ENCODE measurements around the gene MAF. TPM values are rescaled to one million over a fixed set of nuclear protein-coding genes. Genes with fewer than 3 reads are reported as not detected.

Gene MAF
- total RNA-seq, 5 donors from 2014 or later (not counting 1 experiment from before 2014, with no cell fraction given), result 31.0 to 80.6 (median 51.3) TPM

DNA sequence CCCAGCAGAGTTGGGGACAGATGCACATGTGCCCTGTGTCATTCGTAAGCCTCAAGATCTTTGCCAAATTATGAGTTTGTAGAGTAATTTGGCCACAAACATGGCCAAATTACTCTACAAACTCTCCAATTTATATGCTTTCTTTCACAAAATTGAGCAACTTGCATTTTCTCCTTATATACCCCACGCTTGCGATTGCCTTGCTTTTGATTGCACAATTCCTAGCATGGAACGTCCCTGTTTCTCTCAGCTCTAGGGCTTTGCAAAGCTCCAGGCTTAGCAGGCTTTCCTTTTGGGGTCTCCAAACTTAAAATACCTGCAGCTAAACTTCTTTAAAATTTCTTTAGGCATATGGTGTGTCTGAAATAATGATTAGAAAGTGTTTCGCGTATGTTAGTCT, 28.5 kb upstream of the MAF start:
- CTCF ChIA-PET, result interaction anchor here (0.6 to 0.7 kb wide), 2 partner anchors 11 to 1343 kb away, joined by 3 read pairs; no protein-coding TSS in a partner anchor

DNA sequence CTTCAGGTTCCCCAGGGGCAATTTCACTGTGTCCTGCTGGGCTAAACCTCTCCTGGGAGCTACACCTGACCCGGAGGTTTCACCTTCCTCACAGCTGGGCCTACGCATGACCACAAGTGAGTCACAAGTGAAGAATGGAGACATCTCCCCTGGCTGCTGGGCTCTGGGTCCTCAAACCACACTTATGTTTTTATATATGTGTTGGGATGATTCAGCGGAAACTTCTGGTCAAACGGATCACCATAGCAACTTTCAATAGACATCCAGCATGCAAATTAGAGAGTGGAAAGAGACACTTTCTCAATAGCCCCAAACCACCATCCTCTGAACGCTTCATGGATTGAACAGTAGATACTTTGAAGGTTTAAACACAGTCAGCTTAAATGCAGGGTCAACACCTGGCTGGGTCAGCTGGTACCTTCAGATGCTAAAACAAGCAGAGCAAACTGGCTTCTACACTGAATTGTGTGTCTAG, 28.0 kb upstream of the MAF start:
- Histone ChIP-seq H3K4me3 (ENCODE audit: control insufficient read depth in 1 of 2, extremely low read depth in 1 of 2, low read length in 1 of 2) (no peak overlapping the region), H3K27ac (ENCODE audit: low read length) (no peak overlapping the region), H3K4me1 (ENCODE audit: control insufficient read depth in 1 of 2, extremely low read depth in 1 of 2, insufficient read depth in 2 of 2, low read length in 2 of 2) (peaks cover 0 to 18% of the 10 kb centered on the region in 2 experiments), H3K9me3 (no peaks in the 10 kb centered on the region), H3K36me3 (ENCODE audit: control insufficient read depth in 2 of 2, extremely low read depth in 1 of 2, insufficient read depth in 1 of 2, low read length in 1 of 2) (no peaks in the 10 kb centered on the region), H3K27me3 (replicated peaks in 1 of 2; ENCODE audit: control insufficient read depth in 2 of 2, extremely low read depth in 1 of 2, insufficient read depth in 2 of 2, low read length in 1 of 2) (no peaks in the 10 kb centered on the region)
- Mint-ChIP-seq H3K4me3 (no peak overlapping the region), H3K9me3 (no peaks in the 10 kb centered on the region), H3K36me3 (no peaks in the 10 kb centered on the region), H3K27ac (peak overlapping the region; percentile 54 to 58), H3K27me3 (peaks cover 0 to 5% of the 10 kb centered on the region in 2 donors), H3K4me1 (peaks cover 5 to 20% (median 11%) of the 10 kb centered on the region in 3 donors)
- ChIA-PET CTCF (interaction anchor here in 1 of 2 donors (0.7 kb wide), 1 partner anchor 1343 kb away, joined by 3 read pairs; no protein-coding TSS in a partner anchor), POLR2A (interaction anchor here in 1 of 2 donors (0.5 to 0.7 kb wide), 2 partner anchors 306 to 734 kb away, joined by 3 read pairs; no protein-coding TSS in a partner anchor)
- DNase-seq, result peak in 1 of 35 experiments; percentile 22
- ATAC-seq (replicated peaks in 1 of 4), result peak; percentile 36 to 80 (median 51)
- WGBS (ENCODE audit: insufficient coverage), result no CpG with 5 or more reads among the region's 5 CpGs

More for the DNA sequence above, 28.5 kb upstream of the MAF start:
- WGBS (ENCODE audit: insufficient coverage), result 94% methylated on average over 2 of the region's 6 CpGs
- H3K27ac ChIP-seq (ENCODE audit: low read length), result no peak overlapping the region
- Mint-ChIP-seq H3K27me3 (peaks cover 0 to 5% of the 10 kb centered on the region in 2 donors), H3K4me3 (no peak overlapping the region), H3K27ac (peak overlapping the region in 1 of 2 donors; percentile 58), H3K36me3 (no peaks in the 10 kb centered on the region), H3K9me3 (no peaks in the 10 kb centered on the region), H3K4me1 (peaks cover 5 to 20% (median 11%) of the 10 kb centered on the region in 3 donors)
- H3K36me3 ChIP-seq (ENCODE audit: control insufficient read depth in 2 of 2, extremely low read depth in 1 of 2, insufficient read depth in 1 of 2, low read length in 1 of 2), result no peaks in the 10 kb centered on the region
- H3K9me3 ChIP-seq, result no peaks in the 10 kb centered on the region
- DNase-seq, result no peak
- peaks cover 0 to 18% of the 10 kb centered on the region in 2 experiments for H3K4me1 ChIP-seq (ENCODE audit: control insufficient read depth in 1 of 2, extremely low read depth in 1 of 2, insufficient read depth in 2 of 2, low read length in 2 of 2)
- no peak for ATAC-seq (replicated peaks in 1 of 4)
- H3K4me3 ChIP-seq (ENCODE audit: control insufficient read depth in 1 of 2, extremely low read depth in 1 of 2, low read length in 1 of 2), result no peak overlapping the region
- H3K27me3 ChIP-seq (replicated peaks in 1 of 2; ENCODE audit: control insufficient read depth in 2 of 2, extremely low read depth in 1 of 2, insufficient read depth in 2 of 2, low read length in 1 of 2), result no peaks in the 10 kb centered on the region
- POLR2A ChIA-PET, result interaction anchor here in 1 of 2 donors (0.7 kb wide), 1 partner anchor 734 kb away, joined by 3 read pairs; no protein-coding TSS in a partner anchor

DNA sequence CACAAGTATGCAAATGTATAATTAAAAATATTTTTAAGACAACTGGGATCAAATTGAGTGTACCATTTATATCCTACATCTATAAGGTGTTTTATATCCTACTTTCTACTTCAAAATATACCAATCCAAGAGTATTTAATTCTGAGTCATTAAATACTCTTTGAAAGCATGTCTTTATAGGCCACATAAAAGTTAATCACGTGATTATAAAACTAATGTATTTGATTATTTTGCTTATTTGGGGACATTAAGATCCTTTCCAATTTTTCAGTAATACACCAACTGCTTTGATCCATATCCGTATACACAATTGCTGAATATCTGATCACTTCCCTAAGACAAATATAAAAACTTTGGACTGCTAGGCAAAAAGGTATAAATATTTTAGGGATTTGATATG, 26.6 kb upstream of the MAF start:
- Histone ChIP-seq H3K27me3 (replicated peaks in 1 of 2; ENCODE audit: control insufficient read depth in 2 of 2, extremely low read depth in 1 of 2, insufficient read depth in 2 of 2, low read length in 1 of 2) (no peaks in the 10 kb centered on the region), H3K36me3 (ENCODE audit: control insufficient read depth in 2 of 2, extremely low read depth in 1 of 2, insufficient read depth in 1 of 2, low read length in 1 of 2) (no peaks in the 10 kb centered on the region), H3K4me1 (ENCODE audit: control insufficient read depth in 1 of 2, extremely low read depth in 1 of 2, insufficient read depth in 2 of 2, low read length in 2 of 2) (peaks cover 0 to 14% of the 10 kb centered on the region in 2 experiments), H3K27ac (ENCODE audit: low read length) (no peak overlapping the region), H3K9me3 (no peaks in the 10 kb centered on the region), H3K4me3 (ENCODE audit: control insufficient read depth in 1 of 2, extremely low read depth in 1 of 2, low read length in 1 of 2) (no peak overlapping the region)
- ChIA-PET CTCF (no interaction called here), POLR2A (no interaction called here)
- peaks cover 5 to 14% (median 11%) of the 10 kb centered on the region in 3 donors for H3K4me1 Mint-ChIP-seq
- ATAC-seq (replicated peaks in 1 of 4), result no peak
- H3K27ac Mint-ChIP-seq, result no peak overlapping the region
- no peaks in the 10 kb centered on the region for H3K36me3 Mint-ChIP-seq
- H3K27me3 Mint-ChIP-seq, result peaks cover 0 to 5% of the 10 kb centered on the region in 2 donors
- H3K9me3 Mint-ChIP-seq, result no peaks in the 10 kb centered on the region
- WGBS (ENCODE audit: insufficient coverage), result no CpG with 5 or more reads among the region's 2 CpGs
- no peak for DNase-seq
- no peak overlapping the region for H3K4me3 Mint-ChIP-seq

DNA sequence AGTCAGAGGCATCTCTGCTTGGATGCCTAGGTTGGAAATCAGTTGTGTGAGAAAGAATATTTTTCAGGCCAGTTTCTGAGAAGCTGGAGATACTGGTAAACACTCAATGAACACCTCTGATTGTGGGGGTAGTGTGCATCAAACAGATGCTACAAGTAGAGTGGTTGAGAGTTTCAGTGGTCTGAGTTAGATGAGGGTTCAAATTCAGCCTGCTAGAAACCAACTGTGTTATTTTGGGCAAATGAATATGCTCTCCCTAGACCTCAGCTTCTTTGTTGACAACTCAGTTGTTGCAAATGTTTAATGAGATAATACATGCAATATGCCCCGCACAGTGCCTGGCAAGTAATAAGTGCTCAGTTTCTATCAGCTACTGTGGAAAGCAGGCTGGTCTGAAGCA, 25.2 kb upstream of the MAF start:
- peaks cover 0 to 5% of the 10 kb centered on the region in 2 donors for H3K27me3 Mint-ChIP-seq
- CTCF ChIA-PET, result no interaction called here
- Histone ChIP-seq H3K27ac (ENCODE audit: low read length) (no peak overlapping the region), H3K4me3 (ENCODE audit: control insufficient read depth in 1 of 2, extremely low read depth in 1 of 2, low read length in 1 of 2) (no peak overlapping the region), H3K27me3 (replicated peaks in 1 of 2; ENCODE audit: control insufficient read depth in 2 of 2, extremely low read depth in 1 of 2, insufficient read depth in 2 of 2, low read length in 1 of 2) (no peaks in the 10 kb centered on the region), H3K9me3 (no peaks in the 10 kb centered on the region), H3K4me1 (ENCODE audit: control insufficient read depth in 1 of 2, extremely low read depth in 1 of 2, insufficient read depth in 2 of 2, low read length in 2 of 2) (peaks cover 0 to 12% of the 10 kb centered on the region in 2 experiments), H3K36me3 (ENCODE audit: control insufficient read depth in 2 of 2, extremely low read depth in 1 of 2, insufficient read depth in 1 of 2, low read length in 1 of 2) (no peaks in the 10 kb centered on the region)
- H3K4me3 Mint-ChIP-seq, result no peak overlapping the region
- no peaks in the 10 kb centered on the region for H3K36me3 Mint-ChIP-seq
- no peak overlapping the region for H3K27ac Mint-ChIP-seq
- ATAC-seq (replicated peaks in 1 of 4), result no peak
- WGBS (ENCODE audit: insufficient coverage), result 100% methylated on average over 1 of the region's 1 CpG
- no peak for DNase-seq
- POLR2A ChIA-PET, result no interaction called here
- peaks cover 5 to 10% (median 10%) of the 10 kb centered on the region in 3 donors for H3K4me1 Mint-ChIP-seq
- no peaks in the 10 kb centered on the region for H3K9me3 Mint-ChIP-seq

DNA sequence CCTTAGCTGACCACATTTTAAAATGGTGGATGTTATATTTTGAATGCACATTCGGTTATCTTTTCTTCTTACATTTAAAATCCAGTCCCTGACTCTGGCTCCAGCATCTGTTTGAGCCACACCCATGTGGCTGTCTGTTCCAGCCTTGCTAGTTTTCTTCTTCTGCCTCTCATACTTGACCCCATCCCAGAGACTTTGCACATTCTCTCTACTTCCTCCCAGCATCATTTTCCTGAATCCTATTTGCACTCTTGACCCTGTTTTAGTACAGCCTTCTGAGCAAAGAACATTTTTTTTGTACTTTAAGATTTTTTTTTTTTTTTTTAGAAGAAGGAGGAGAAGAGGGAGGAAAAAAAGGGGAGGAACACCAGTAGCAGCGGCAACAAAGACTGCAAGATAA, 23.3 kb upstream of the MAF start:
- WGBS (ENCODE audit: insufficient coverage), result 94% methylated on average over 2 of the region's 2 CpGs
- H3K36me3 ChIP-seq (ENCODE audit: control insufficient read depth in 2 of 2, extremely low read depth in 1 of 2, insufficient read depth in 1 of 2, low read length in 1 of 2), result no peaks in the 10 kb centered on the region
- H3K27ac ChIP-seq (ENCODE audit: low read length), result no peak overlapping the region
- no peak overlapping the region for H3K4me3 ChIP-seq (ENCODE audit: control insufficient read depth in 1 of 2, extremely low read depth in 1 of 2, low read length in 1 of 2)
- H3K9me3 ChIP-seq, result no peaks in the 10 kb centered on the region
- H3K27me3 ChIP-seq (replicated peaks in 1 of 2; ENCODE audit: control insufficient read depth in 2 of 2, extremely low read depth in 1 of 2, insufficient read depth in 2 of 2, low read length in 1 of 2), result no peaks in the 10 kb centered on the region
- peaks cover 0 to 13% of the 10 kb centered on the region in 2 experiments for H3K4me1 ChIP-seq (ENCODE audit: control insufficient read depth in 1 of 2, extremely low read depth in 1 of 2, insufficient read depth in 2 of 2, low read length in 2 of 2)
- H3K4me3 Mint-ChIP-seq, result no peak overlapping the region
- peaks cover 5 to 23% (median 14%) of the 10 kb centered on the region in 3 donors for H3K4me1 Mint-ChIP-seq
- no peak for DNase-seq
- peaks cover 0 to 5% of the 10 kb centered on the region in 2 donors for H3K27me3 Mint-ChIP-seq
- no peak overlapping the region for H3K27ac Mint-ChIP-seq
- ChIA-PET POLR2A (interaction anchor here in 1 of 2 donors (0.7 kb wide), 1 partner anchor 1432 kb away, joined by 4 read pairs; no protein-coding TSS in a partner anchor), CTCF (no interaction called here)
- ATAC-seq (replicated peaks in 1 of 4), result no peak
- no peaks in the 10 kb centered on the region for H3K36me3 Mint-ChIP-seq
- H3K9me3 Mint-ChIP-seq, result no peaks in the 10 kb centered on the region

DNA sequence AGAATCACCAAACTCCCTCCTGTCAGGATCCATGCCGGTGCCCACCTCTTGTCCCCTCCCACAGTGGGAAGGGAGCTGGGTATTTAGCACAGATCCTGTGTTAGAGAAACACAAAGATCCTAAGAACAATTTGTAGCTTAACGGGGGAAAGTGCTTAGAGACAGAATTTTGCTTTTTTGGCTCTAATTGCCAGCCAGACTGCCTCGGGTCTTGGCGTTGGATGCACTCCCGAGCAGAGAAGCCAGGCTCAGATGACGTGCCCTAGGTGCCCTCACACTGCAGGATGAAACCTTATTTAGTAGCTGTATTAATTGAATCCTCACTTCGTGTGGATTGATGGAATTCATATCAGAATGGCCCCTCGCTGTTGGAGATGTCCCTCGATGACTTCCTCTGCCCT, 22.5 kb upstream of the MAF start:
- Mint-ChIP-seq H3K4me1 (peaks cover 6 to 23% (median 13%) of the 10 kb centered on the region in 3 donors), H3K36me3 (no peaks in the 10 kb centered on the region), H3K27me3 (peaks cover 0 to 5% of the 10 kb centered on the region in 2 donors), H3K4me3 (no peak overlapping the region), H3K27ac (no peak overlapping the region), H3K9me3 (no peaks in the 10 kb centered on the region)
- Histone ChIP-seq H3K27ac (ENCODE audit: low read length) (no peak overlapping the region), H3K4me1 (ENCODE audit: control insufficient read depth in 1 of 2, extremely low read depth in 1 of 2, insufficient read depth in 2 of 2, low read length in 2 of 2) (peaks cover 2 to 12% of the 10 kb centered on the region in 2 experiments), H3K27me3 (replicated peaks in 1 of 2; ENCODE audit: control insufficient read depth in 2 of 2, extremely low read depth in 1 of 2, insufficient read depth in 2 of 2, low read length in 1 of 2) (no peaks in the 10 kb centered on the region), H3K36me3 (ENCODE audit: control insufficient read depth in 2 of 2, extremely low read depth in 1 of 2, insufficient read depth in 1 of 2, low read length in 1 of 2) (no peaks in the 10 kb centered on the region), H3K4me3 (ENCODE audit: control insufficient read depth in 1 of 2, extremely low read depth in 1 of 2, low read length in 1 of 2) (no peak overlapping the region), H3K9me3 (no peaks in the 10 kb centered on the region)
- CTCF ChIA-PET, result no interaction called here
- no peak for ATAC-seq (replicated peaks in 1 of 4)
- POLR2A ChIA-PET, result no interaction called here
- no peak for DNase-seq
- 92% methylated on average over 4 of the region's 9 CpGs for WGBS (ENCODE audit: insufficient coverage)

Measured in T-cell (primary cell).